GM23338 (cell line): ENCODE data around the gene PRTFDC1. TPM values are rescaled to one million over a fixed set of nuclear protein-coding genes. Genes with fewer than 3 reads are reported as not detected.
A peak's percentile ranks its signal among the peaks of the same experiment; 100 is the strongest.

Source experiments
- ATAC-seq: fragments of 200-7000 bp; cut with Tn5 transposase; 3 replicates; pipeline ENCODE4 v1.9.1; 2020
- DNase-seq: peaks from one replicate; pipeline ENCODE4 v3.0.0-alpha.2; 2015; ENCODE audit warnings: low spot score
- H2AFZ ChIP-seq: fragments of 200-600 bp; sonication (generic); 2 replicates; pipeline ENCODE4 v1.8.0; 2016; ENCODE audit warnings: antibody characterized with exemption, mild to moderate bottlenecking, moderate library complexity
- H3F3A ChIP-seq: fragments of 200-600 bp; sonication (generic); replicated peaks from 2 replicates; pipeline ENCODE4 v1.8.0; 2017; ENCODE audit warnings: antibody characterized with exemption, mixed run types, low read depth
- H3K27ac ChIP-seq: fragments of 200-600 bp; sonication (generic); 2 replicates; pipeline ENCODE4 v1.6.1; 2016; ENCODE audit warnings: low read depth
- H3K27me3 ChIP-seq: fragments of 200-600 bp; sonication (generic); 2 replicates; pipeline ENCODE4 v1.8.0; 2016; ENCODE audit warnings: mild to moderate bottlenecking, mixed run types, moderate library complexity; ENCODE audit not compliant: insufficient read depth
- H3K36me3 ChIP-seq: fragments of 200-600 bp; sonication (generic); 2 replicates; pipeline ENCODE4 v1.8.0; 2016; ENCODE audit warnings: mild to moderate bottlenecking; ENCODE audit not compliant: insufficient read depth
- H3K4me1 ChIP-seq: fragments of 200-600 bp; sonication (generic); 2 replicates; pipeline ENCODE4 v1.8.0; 2016; ENCODE audit warnings: mild to moderate bottlenecking, moderate library complexity; ENCODE audit not compliant: insufficient read depth
- H3K4me2 ChIP-seq: fragments of 200-600 bp; sonication (generic); 2 replicates; pipeline ENCODE4 v1.7.1; 2017; ENCODE audit warnings: mixed run types
- H3K4me3 ChIP-seq: fragments of 200-600 bp; sonication (generic); 2 replicates; pipeline ENCODE4 v1.6.1; 2016; ENCODE audit warnings: mixed run types
- H3K79me2 ChIP-seq: fragments of 200-600 bp; sonication (generic); replicated peaks from 2 replicates; pipeline ENCODE4 v1.8.0; 2017; ENCODE audit warnings: mild to moderate bottlenecking; ENCODE audit not compliant: insufficient read depth
- H3K9me2 ChIP-seq: fragments of 200-600 bp; sonication (generic); 2 replicates; pipeline ENCODE4 v1.8.0; 2017; ENCODE audit not compliant: insufficient read depth
- H4K20me1 ChIP-seq: fragments of 200-600 bp; sonication (generic); replicated peaks from 2 replicates; pipeline ENCODE4 v1.8.0; 2017; ENCODE audit warnings: mild to moderate bottlenecking; ENCODE audit not compliant: insufficient read depth
- H3K27ac Mint-ChIP-seq: 2 replicates; pipeline ENCODE4 v1.8.0; 2020; ENCODE audit warnings: inconsistent platforms, mild to moderate bottlenecking, moderate library complexity, mixed read lengths
- H3K27me3 Mint-ChIP-seq: 3 replicates; pipeline ENCODE4 v1.8.0; 2022; ENCODE audit warnings: low read depth, mild to moderate bottlenecking, moderate library complexity, mixed read lengths, inconsistent platforms; ENCODE audit not compliant: insufficient read depth, poor library complexity
- H3K36me3 Mint-ChIP-seq: 3 replicates; pipeline ENCODE4 v1.8.0; 2021; ENCODE audit warnings: low read depth, mild to moderate bottlenecking, inconsistent platforms, moderate library complexity, mixed read lengths
- H3K4me1 Mint-ChIP-seq: 3 replicates; pipeline ENCODE4 v1.8.0; 2020; ENCODE audit warnings: mild to moderate bottlenecking, inconsistent platforms, mixed read lengths
- H3K4me3 Mint-ChIP-seq: 3 replicates; pipeline ENCODE4 v1.8.0; 2021; ENCODE audit warnings: moderate library complexity, mild to moderate bottlenecking, inconsistent platforms, mixed read lengths
- H3K9me3 Mint-ChIP-seq: 3 replicates; pipeline ENCODE4 v1.8.0; 2020; ENCODE audit warnings: moderate library complexity, mild to moderate bottlenecking, inconsistent platforms, mixed read lengths
- JUNB ChIP-seq: IDR thresholded peaks from one replicate; pipeline ENCODE4 v1.6.1; 2016; ENCODE audit warnings: antibody characterized with exemption; ENCODE audit not compliant: unreplicated experiment
- POLR2AphosphoS5 ChIP-seq: IDR thresholded peaks from 2 replicates; pipeline ENCODE4 v1.6.1; 2016; ENCODE audit warnings: antibody characterized with exemption, low read depth
- ZNF462 ChIP-seq: fragments of 250-450 bp; sonication (Bioruptor Pico); IDR thresholded peaks from 2 replicates; pipeline ENCODE4 v1.5.0; 2020; ENCODE audit warnings: mild to moderate bottlenecking, moderate library complexity
- polyA plus RNA-seq: library from polyadenylated mRNA; unstranded; fragments of >200 nt; fragmentation: Nextera tagmentation; extraction: Ambion mirVana; gene quantifications from 2 replicates; pipeline ENCODE4 v1.2.1, GENCODE V29; 2016
- total RNA-seq: library from RNA; depleted of rRNA; stranded (reverse); fragments of >200 nt; shearing (Covaris generic); gene quantifications from 2 replicates; pipeline ENCODE4 v1.2.3, GENCODE V29; 2014
- TF ChIP-seq, protein P1 (sequence below): IDR thresholded peaks from one replicate; pipeline ENCODE4 v1.6.1; 2018; ENCODE audit warnings: antibody characterized with exemption; ENCODE audit not compliant: unreplicated experiment
- TF ChIP-seq, protein P2 (sequence below): IDR thresholded peaks from 2 replicates; pipeline ENCODE4 v1.6.1; 2016; ENCODE audit warnings: antibody characterized with exemption

The PRTFDC1 gene
- total and polyA plus RNA-seq, 2 experiments from 2014 or later: 7.9 to 9.1 TPM

GRCh38 chr10:24884316-24884715 is 68.1 kb downstream of the PRTFDC1 start:
- ATAC-seq (no peak; the same call in 2 of the 3 replicates), DNase-seq (no peak)
- Histone ChIP-seq H3K4me1 (peaks cover 17% of the 10 kb centered on the region), H2AFZ (no peak overlapping the region), H4K20me1 (no peaks in the 10 kb centered on the region), H3K27me3 (no peaks in the 10 kb centered on the region), H3F3A (no peaks in the 10 kb centered on the region), H3K9me2 (no peaks in the 10 kb centered on the region), H3K4me3 (no peak overlapping the region), H3K27ac (no peak overlapping the region), H3K36me3 (no peaks in the 10 kb centered on the region), H3K79me2 (no peaks in the 10 kb centered on the region), H3K4me2 (peak overlapping the region; percentile 62)
- Mint-ChIP-seq H3K9me3 (no peaks in the 10 kb centered on the region), H3K4me1 (peaks cover 16% of the 10 kb centered on the region), H3K27me3 (peaks cover 6% of the 10 kb centered on the region), H3K36me3 (no peaks in the 10 kb centered on the region), H3K4me3 (no peak overlapping the region), H3K27ac (no peak overlapping the region)
- TF ChIP-seq, protein P1, sequence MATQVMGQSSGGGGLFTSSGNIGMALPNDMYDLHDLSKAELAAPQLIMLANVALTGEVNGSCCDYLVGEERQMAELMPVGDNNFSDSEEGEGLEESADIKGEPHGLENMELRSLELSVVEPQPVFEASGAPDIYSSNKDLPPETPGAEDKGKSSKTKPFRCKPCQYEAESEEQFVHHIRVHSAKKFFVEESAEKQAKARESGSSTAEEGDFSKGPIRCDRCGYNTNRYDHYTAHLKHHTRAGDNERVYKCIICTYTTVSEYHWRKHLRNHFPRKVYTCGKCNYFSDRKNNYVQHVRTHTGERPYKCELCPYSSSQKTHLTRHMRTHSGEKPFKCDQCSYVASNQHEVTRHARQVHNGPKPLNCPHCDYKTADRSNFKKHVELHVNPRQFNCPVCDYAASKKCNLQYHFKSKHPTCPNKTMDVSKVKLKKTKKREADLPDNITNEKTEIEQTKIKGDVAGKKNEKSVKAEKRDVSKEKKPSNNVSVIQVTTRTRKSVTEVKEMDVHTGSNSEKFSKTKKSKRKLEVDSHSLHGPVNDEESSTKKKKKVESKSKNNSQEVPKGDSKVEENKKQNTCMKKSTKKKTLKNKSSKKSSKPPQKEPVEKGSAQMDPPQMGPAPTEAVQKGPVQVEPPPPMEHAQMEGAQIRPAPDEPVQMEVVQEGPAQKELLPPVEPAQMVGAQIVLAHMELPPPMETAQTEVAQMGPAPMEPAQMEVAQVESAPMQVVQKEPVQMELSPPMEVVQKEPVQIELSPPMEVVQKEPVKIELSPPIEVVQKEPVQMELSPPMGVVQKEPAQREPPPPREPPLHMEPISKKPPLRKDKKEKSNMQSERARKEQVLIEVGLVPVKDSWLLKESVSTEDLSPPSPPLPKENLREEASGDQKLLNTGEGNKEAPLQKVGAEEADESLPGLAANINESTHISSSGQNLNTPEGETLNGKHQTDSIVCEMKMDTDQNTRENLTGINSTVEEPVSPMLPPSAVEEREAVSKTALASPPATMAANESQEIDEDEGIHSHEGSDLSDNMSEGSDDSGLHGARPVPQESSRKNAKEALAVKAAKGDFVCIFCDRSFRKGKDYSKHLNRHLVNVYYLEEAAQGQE: no peak
- TF ChIP-seq ZNF462: no peak
- no peak for TF ChIP-seq POLR2AphosphoS5
- no peak for TF ChIP-seq JUNB
- TF ChIP-seq, protein P2, sequence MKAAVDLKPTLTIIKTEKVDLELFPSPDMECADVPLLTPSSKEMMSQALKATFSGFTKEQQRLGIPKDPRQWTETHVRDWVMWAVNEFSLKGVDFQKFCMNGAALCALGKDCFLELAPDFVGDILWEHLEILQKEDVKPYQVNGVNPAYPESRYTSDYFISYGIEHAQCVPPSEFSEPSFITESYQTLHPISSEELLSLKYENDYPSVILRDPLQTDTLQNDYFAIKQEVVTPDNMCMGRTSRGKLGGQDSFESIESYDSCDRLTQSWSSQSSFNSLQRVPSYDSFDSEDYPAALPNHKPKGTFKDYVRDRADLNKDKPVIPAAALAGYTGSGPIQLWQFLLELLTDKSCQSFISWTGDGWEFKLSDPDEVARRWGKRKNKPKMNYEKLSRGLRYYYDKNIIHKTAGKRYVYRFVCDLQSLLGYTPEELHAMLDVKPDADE: no peak
